Measurements from ENCODE around the gene TMEM54. TPM values are rescaled to one million over a fixed set of nuclear protein-coding genes. Genes with fewer than 3 reads are reported as not detected.
A peak's percentile ranks its signal among the peaks of the same experiment; 100 is the strongest.

TMEM54 gene
- total RNA-seq, 2 donors from 2014 or later: 96.2 to 239 TPM

- no peaks in the 10 kb centered on the region for H3K4me1 ChIP-seq (replicated peaks)
- no peaks in the 10 kb centered on the region for H3K27me3 ChIP-seq (replicated peaks; ENCODE audit: insufficient read depth)
- intact Hi-C loops (cut with DNase I): no loop called here
- H3K36me3 ChIP-seq: no peaks in the 10 kb centered on the region
- 72% methylated on average over 3 of the region's 3 CpGs for WGBS
- H3K4me3 ChIP-seq: no peak overlapping the region
- peak overlapping the region in 1 of 2 donors; percentile 3 for H3K27ac ChIP-seq
- H3K9me3 ChIP-seq: no peaks in the 10 kb centered on the region
- DNase-seq (ENCODE audit: low spot score): no peak
- TF ChIP-seq CTCF (IDR thresholded peaks at IDR 0.05) (no peak), POLR2AphosphoS5 (IDR thresholded peaks at IDR 0.05) (peak; percentile 7)
These were observed 3.0 kb upstream of the TMEM54 start for GRCh38 chr1:32903991-32904785.

- Histone ChIP-seq H3K27me3 (replicated peaks; ENCODE audit: insufficient read depth) (no peaks in the 10 kb centered on the region), H3K4me1 (replicated peaks) (no peaks in the 10 kb centered on the region), H3K36me3 (no peaks in the 10 kb centered on the region), H3K27ac (no peak overlapping the region), H3K4me3 (no peak overlapping the region), H3K9me3 (no peaks in the 10 kb centered on the region)
- intact Hi-C loops (cut with DNase I): no loop called here
- no peak for TF ChIP-seq POLR2A (IDR thresholded peaks at IDR 0.05)
- WGBS: 78% methylated on average over 6 of the region's 6 CpGs
- DNase-seq (ENCODE audit: low spot score): no peak
These were observed 1.3 kb upstream of the TMEM54 start for GRCh38 chr1:32902535-32902920.

GRCh38 chr1:32901823-32902534 is 790 bp upstream of the TMEM54 start:
- WGBS: 50% methylated on average over 24 of the region's 24 CpGs
- no peaks in the 10 kb centered on the region for H3K27me3 ChIP-seq (replicated peaks; ENCODE audit: insufficient read depth)
- peak overlapping the region; percentile 68 to 85 for H3K27ac ChIP-seq
- no peak for TF ChIP-seq POLR2A (IDR thresholded peaks at IDR 0.05)
- TF ChIP-seq POLR2AphosphoS5 (IDR thresholded peaks at IDR 0.05): no peak
- no peak for TF ChIP-seq CTCF (IDR thresholded peaks at IDR 0.05)
- no peak for DNase-seq (ENCODE audit: low spot score)
- no peaks in the 10 kb centered on the region for H3K4me1 ChIP-seq (replicated peaks)
- intact Hi-C loops (cut with DNase I): no loop called here
- H3K9me3 ChIP-seq: no peaks in the 10 kb centered on the region
- H3K36me3 ChIP-seq: no peaks in the 10 kb centered on the region
- peak overlapping the region; percentile 79 to 85 for H3K4me3 ChIP-seq

DNA sequence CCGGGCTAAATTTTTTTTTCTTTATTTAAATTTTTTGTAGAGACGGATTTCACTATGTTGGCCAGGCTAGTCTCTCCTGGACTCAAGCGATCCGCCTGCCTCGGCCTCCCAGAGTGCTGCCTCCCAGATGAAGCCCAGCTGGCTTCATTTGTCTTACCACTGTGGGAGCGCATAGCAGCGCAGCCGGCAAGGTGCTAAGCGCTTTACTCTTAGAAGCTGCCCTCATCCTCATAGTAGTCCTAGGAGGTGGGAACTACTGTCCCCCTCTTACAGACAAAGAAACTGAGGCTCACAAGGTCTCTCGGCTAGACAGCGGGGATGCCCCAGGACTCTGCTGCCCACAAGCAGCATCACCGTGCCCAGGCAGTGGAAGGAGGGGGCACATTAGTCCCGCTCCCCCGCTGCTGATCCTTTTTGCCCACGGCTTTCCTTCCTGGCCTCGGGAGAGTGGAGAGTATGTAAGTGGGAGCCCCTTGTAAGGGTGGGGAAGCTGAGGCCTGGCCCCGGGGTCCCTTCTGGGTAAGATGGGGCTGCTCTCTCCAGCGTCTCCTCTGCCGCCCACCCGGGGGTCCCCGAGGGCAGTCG is 726 bp downstream of the TMEM54 start:
- DNase-seq (ENCODE audit: low spot score): no peak
- 16% methylated on average over 22 of the region's 22 CpGs for WGBS
- Histone ChIP-seq H3K4me1 (replicated peaks) (no peaks in the 10 kb centered on the region), H3K4me3 (peak overlapping the region; percentile 79 to 85), H3K9me3 (no peaks in the 10 kb centered on the region), H3K27me3 (replicated peaks; ENCODE audit: insufficient read depth) (no peaks in the 10 kb centered on the region), H3K27ac (peak overlapping the region; percentile 71 to 85), H3K36me3 (no peaks in the 10 kb centered on the region)
- TF ChIP-seq POLR2A (IDR thresholded peaks at IDR 0.05) (no peak), POLR2AphosphoS5 (IDR thresholded peaks at IDR 0.05) (no peak), CTCF (IDR thresholded peaks at IDR 0.05) (no peak)
- intact Hi-C loops (cut with DNase I): no loop called here

DNA sequence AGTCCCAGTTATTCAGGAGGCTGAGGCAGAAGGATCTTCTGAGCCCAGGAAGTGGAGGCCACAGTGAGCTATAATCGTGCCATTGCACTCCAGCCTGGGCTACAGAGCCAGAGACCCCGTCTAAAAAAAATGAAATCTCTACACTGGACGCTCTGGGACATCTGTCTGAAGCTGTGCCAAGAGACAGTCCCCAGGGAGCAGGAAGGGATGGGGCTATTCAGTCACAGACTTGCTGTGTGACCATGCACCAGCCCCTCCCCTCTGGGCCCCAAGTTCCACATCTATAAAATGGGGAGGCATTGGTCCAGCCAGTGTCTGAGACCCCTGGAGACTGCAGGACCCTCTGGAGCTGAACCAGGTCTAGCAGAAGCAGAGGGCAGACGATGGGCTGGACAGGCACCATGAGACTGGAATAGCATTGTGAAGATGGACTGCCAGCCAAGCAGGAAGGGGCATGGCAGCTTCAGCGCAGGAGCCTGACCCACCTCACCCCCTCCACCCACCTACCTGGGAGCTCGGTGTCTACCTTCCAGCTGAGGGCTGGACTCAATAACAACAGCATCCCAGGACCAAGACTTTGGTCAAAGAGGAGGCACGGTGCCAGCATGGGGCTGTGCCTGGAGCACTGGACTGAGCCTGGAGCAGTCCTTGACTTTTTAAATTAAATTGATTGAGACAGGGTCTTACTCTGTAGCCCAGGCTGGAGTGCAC is 1.4 kb downstream of the TMEM54 start:
- H3K27ac ChIP-seq: no peak overlapping the region
- 76% methylated on average over 6 of the region's 7 CpGs for WGBS
- H3K27me3 ChIP-seq (replicated peaks; ENCODE audit: insufficient read depth): no peaks in the 10 kb centered on the region
- no peak for DNase-seq (ENCODE audit: low spot score)
- no peaks in the 10 kb centered on the region for H3K4me1 ChIP-seq (replicated peaks)
- TF ChIP-seq CTCF (IDR thresholded peaks at IDR 0.05) (no peak), POLR2A (IDR thresholded peaks at IDR 0.05) (no peak), POLR2AphosphoS5 (IDR thresholded peaks at IDR 0.05) (no peak)
- H3K9me3 ChIP-seq: no peaks in the 10 kb centered on the region
- H3K36me3 ChIP-seq: no peaks in the 10 kb centered on the region
- intact Hi-C loops (cut with DNase I): no loop called here
- H3K4me3 ChIP-seq: no peak overlapping the region

Data from prostate gland (tissue), 2 donors.